Spleen (tissue), 11 donors: ENCODE results near the gene KCNJ14. TPM values are rescaled to one million over a fixed set of nuclear protein-coding genes. Genes with fewer than 3 reads are reported as not detected.

Source experiments
- DNase-seq: peaks from one replicate; pipeline ENCODE4 v3.0.0-alpha.2; 2020
- H3K27ac ChIP-seq, 8 donors: fragments of 200-600 bp; sonication (generic) in 7 of 8; 1 replicate in 4 of 8; 2 replicates in 4 of 8; pipeline versions ENCODE4 v1.5.0 to v1.8.0; 2016 to 2021; ENCODE audit warnings: inconsistent platforms in 4 of 8, mild to moderate bottlenecking in 4 of 8, moderate library complexity in 1 of 8
- H3K27me3 ChIP-seq, 7 donors: fragments of 200-600 bp; sonication (generic) in 6 of 7; replicated peaks in 1 of 7; 1 replicate in 4 of 7; 2 replicates in 3 of 7; pipeline versions ENCODE4 v1.5.0 to v1.8.0; 2016 to 2021; ENCODE audit warnings: inconsistent platforms in 3 of 7, mild to moderate bottlenecking in 1 of 7
- H3K36me3 ChIP-seq, 6 donors: fragments of 200-600 bp; sonication (generic) in 5 of 6; 1 replicate in 4 of 6; 2 replicates in 2 of 6; pipeline versions ENCODE4 v1.5.0 to v1.8.0; 2016 to 2021; ENCODE audit warnings: inconsistent platforms in 2 of 6
- H3K4me1 ChIP-seq, 6 donors: fragments of 200-600 bp; sonication (generic) in 5 of 6; 1 replicate in 3 of 6; 2 replicates in 3 of 6; pipeline versions ENCODE4 v1.5.0 to v1.8.0; 2016 to 2021; ENCODE audit warnings: inconsistent platforms in 3 of 6
- H3K4me3 ChIP-seq, 8 donors: fragments of 200-600 bp; sonication (generic) in 7 of 8; 1 replicate in 4 of 8; 2 replicates in 4 of 8; pipeline versions ENCODE4 v1.5.0 to v1.8.0; 2016 to 2021; ENCODE audit warnings: inconsistent platforms in 4 of 8, mild to moderate bottlenecking in 4 of 8, moderate library complexity in 2 of 8
- H3K9me3 ChIP-seq, 8 donors: fragments of 200-600 bp; sonication (generic) in 7 of 8; 1 replicate in 4 of 8; 2 replicates in 4 of 8; pipeline versions ENCODE4 v1.5.0 to v1.8.0; 2016 to 2021; ENCODE audit warnings: inconsistent platforms in 4 of 8
- POLR2A ChIP-seq, 3 donors: fragments of 450-650 bp; IDR thresholded peaks; one replicate each; pipeline ENCODE4 v1.5.1; 2017; ENCODE audit warnings: antibody characterized with exemption in 3 of 3, mild to moderate bottlenecking in 1 of 3
- POLR2AphosphoS5 ChIP-seq, 3 donors: sonication (generic); formaldehyde crosslinking; IDR thresholded peaks; one replicate each; pipeline ENCODE4 v1.5.1; 2017; ENCODE audit warnings: antibody characterized with exemption in 3 of 3
- WGBS, 5 donors: extraction: QIAGEN DNeasy Blood & Tissue Kit in 3 of 5; methylation state at CpG; one replicate each; pipeline versions ENCODE4 v1.1.5 to v1.1.7; 2013 to 2018; 5-methylcytosine and 5-hydroxymethylcytosine counted together
- intact Hi-C: fragments of 100-400 bp; cut with DNase I; formaldehyde crosslinking; loops from one replicate; pipeline ENCODE4 v1.15.0; 2023; ENCODE audit warnings: low total_unique reads
- polyA plus RNA-seq, 3 donors: library from polyadenylated mRNA; stranded (reverse); fragments of 200-250 nt; gene quantifications; one replicate each; pipeline ENCODE4 v1.2.1, GENCODE V29; 2013
- total RNA-seq, 7 donors: library from RNA; depleted of rRNA in 3 of 7; stranded (reverse); fragments of >200 nt in 3 of 7; fragmentation: NEBNext Ultra II Directional in 4 of 7; extraction: Animal tissue kit (Norgen Biotek cat#: 25700) in 4 of 7; gene quantifications; one replicate each; pipeline versions ENCODE4 v1.1.0 to v1.2.1, GENCODE V29; 2016 to 2021
- TF ChIP-seq, protein P1 (sequence below), 11 experiments: fragments of 200-600 bp in 7 of 11; fragments of 450-650 bp in 4 of 11; sonication (generic) in 4 of 11; IDR thresholded peaks in 8 of 11; conservative IDR thresholded peaks in 3 of 11; 1 replicate in 7 of 11; 2 replicates in 4 of 11; pipeline versions ENCODE4 v1.4.0 to v1.8.0; 2016 to 2021; ENCODE audit warnings: antibody characterized with exemption in 11 of 11, inconsistent platforms in 4 of 11, mild to moderate bottlenecking in 1 of 11
- donor health status: healthy with polysubstance abuse.
- donor health status: DM: no; HTN: no; CAD: no; lungs with moderate emphysema.
- donor health status: DM: no; HTN: no; CAD: no.
- donor health status: Bipolar disorder and iron deficiency.
- donor health status: healthy.
- donor health status: DM: no; HTN: no; CAD: no.
- donor health status: DM: yes; HTN: yes; CAD: no.

The KCNJ14 gene
- total and polyA plus RNA-seq, 10 donors = 0.26 to 1.4 (median 0.74) TPM

DNA sequence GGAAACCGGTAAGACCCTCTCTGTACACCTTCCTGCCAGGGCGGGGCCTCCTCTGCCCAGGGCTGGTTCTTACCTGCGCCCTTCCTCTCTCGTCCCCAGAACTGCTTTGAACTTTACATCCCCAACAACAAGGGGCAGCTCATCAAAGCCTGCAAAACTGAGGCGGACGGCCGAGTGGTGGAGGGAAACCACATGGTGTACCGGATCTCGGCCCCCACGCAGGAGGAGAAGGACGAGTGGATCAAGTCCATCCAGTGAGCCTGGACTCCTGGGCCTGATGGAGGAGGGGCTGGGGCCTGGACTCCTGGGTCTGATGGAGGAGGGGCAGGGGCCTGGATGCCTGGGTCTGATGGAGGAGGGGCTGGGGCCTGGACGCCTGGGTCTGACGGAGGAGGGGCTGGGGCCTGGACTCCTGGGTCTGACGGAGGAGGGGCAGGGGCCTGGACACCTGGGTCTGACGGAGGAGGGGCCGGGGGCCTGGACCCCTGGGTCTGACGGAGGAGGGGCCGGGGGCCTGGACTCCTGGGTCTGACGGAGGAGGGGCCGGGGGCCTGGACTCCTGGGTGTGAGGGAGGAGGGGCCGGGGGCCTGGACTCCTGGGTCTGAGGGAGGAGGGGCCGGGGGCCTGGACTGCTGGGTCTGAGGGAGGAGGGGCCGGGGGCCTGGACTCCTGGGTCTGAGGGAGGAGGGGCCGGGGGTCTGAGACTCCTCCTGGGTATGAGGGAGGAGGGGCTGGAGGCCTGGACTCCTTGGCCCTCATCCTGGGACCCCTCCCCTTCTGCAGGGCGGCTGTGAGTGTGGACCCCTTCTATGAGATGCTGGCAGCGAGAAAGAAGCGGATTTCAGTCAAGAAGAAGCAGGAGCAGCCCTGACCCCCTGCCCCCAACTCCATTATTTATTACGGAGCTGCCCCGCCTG lies 23.2 kb downstream of the KCNJ14 start:
- intact Hi-C loops = no loop called here
- no peak for TF ChIP-seq POLR2AphosphoS5 (IDR thresholded peaks at IDR 0.05)
- no peak for TF ChIP-seq POLR2A (IDR thresholded peaks at IDR 0.05)
- TF ChIP-seq, protein P1, sequence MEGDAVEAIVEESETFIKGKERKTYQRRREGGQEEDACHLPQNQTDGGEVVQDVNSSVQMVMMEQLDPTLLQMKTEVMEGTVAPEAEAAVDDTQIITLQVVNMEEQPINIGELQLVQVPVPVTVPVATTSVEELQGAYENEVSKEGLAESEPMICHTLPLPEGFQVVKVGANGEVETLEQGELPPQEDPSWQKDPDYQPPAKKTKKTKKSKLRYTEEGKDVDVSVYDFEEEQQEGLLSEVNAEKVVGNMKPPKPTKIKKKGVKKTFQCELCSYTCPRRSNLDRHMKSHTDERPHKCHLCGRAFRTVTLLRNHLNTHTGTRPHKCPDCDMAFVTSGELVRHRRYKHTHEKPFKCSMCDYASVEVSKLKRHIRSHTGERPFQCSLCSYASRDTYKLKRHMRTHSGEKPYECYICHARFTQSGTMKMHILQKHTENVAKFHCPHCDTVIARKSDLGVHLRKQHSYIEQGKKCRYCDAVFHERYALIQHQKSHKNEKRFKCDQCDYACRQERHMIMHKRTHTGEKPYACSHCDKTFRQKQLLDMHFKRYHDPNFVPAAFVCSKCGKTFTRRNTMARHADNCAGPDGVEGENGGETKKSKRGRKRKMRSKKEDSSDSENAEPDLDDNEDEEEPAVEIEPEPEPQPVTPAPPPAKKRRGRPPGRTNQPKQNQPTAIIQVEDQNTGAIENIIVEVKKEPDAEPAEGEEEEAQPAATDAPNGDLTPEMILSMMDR (IDR thresholded peaks at IDR 0.05 in 8 of 11, conservative IDR thresholded peaks at IDR 0.05 in 3 of 11) = no peak
- Histone ChIP-seq H3K27ac (no peak overlapping the region), H3K4me3 (no peak overlapping the region), H3K4me1 (peaks cover 5 to 35% (median 20%) of the 10 kb centered on the region in 6 donors), H3K9me3 (no peaks in the 10 kb centered on the region), H3K27me3 (no peaks in the 10 kb centered on the region), H3K36me3 (peaks cover 0 to 62% (median 53%) of the 10 kb centered on the region in 6 donors)
- WGBS, 5 donors = 81 to 94% (median 88%) methylated on average over 26 to 29 of the region's 29 CpGs
- DNase-seq = no peak

DNA sequence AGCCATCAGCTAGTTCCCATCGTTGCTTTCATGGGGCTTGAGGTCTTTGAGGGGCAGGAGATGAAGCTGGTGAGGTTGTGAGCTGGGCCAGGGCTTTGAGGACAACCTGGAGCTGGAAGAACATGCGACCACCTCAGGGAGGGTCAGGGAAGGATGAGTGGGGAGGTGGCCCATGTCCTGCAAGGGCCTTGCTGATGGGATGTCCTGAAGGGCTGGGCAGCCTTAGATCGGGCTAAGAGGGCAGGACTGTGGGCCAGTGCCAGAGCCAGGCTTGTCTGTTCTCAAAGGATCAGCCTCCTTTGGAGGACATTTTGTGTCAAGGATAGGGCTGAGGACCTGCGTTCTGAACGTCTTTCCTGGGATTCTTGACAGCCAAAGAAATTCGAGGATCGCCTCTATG lies 24.3 kb downstream of the KCNJ14 start:
- Histone ChIP-seq H3K27ac (peak overlapping the region in 6 of 8 donors; percentile 70 to 90 (median 84)), H3K9me3 (no peaks in the 10 kb centered on the region), H3K4me1 (peaks cover 5 to 35% (median 20%) of the 10 kb centered on the region in 6 donors), H3K27me3 (no peaks in the 10 kb centered on the region), H3K36me3 (peaks cover 0 to 52% (median 43%) of the 10 kb centered on the region in 6 donors), H3K4me3 (peak overlapping the region in 2 of 8 donors; percentile 50 to 64)
- 74 to 88% (median 77%) methylated on average over 7 of the region's 7 CpGs for WGBS, 5 donors
- no peak for DNase-seq
- intact Hi-C loops = no loop called here
- peak in 1 of 3 donors; percentile 3 for TF ChIP-seq POLR2AphosphoS5 (IDR thresholded peaks at IDR 0.05)
- TF ChIP-seq, protein P1 (IDR thresholded peaks at IDR 0.05 in 8 of 11, conservative IDR thresholded peaks at IDR 0.05 in 3 of 11) = no peak
- no peak for TF ChIP-seq POLR2A (IDR thresholded peaks at IDR 0.05)

DNA sequence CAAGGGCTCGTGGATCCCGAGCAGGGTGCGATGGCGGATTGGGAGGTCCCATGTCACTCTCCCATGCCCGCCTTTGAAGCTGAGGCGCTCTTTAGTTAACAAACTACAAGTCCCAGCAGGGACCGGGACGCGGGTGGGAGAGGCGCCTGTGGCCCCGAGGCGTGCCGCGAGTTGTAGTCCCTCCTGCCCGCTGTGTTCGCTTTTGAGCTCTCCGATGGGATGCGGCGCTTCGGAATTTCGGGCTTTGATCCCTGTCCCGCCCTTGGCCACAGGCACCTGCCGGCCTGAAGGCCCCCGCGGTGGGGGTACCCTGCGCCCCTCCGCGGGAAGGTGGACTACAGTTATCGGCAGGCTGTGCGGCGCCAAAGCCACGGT lies 24.8 kb downstream of the KCNJ14 start:
- DNase-seq = peak; percentile 89
- Histone ChIP-seq H3K4me1 (peaks cover 5 to 35% (median 20%) of the 10 kb centered on the region in 6 donors), H3K27me3 (no peaks in the 10 kb centered on the region), H3K9me3 (no peaks in the 10 kb centered on the region), H3K36me3 (peaks cover 0 to 47% (median 38%) of the 10 kb centered on the region in 6 donors), H3K4me3 (peak overlapping the region; percentile 32 to 67 (median 48)), H3K27ac (peak overlapping the region; percentile 70 to 90 (median 84))
- 10 to 28% (median 16%) methylated on average over 7 to 32 of the region's 32 CpGs for WGBS, 5 donors
- intact Hi-C loops = no loop called here
- TF ChIP-seq POLR2AphosphoS5 (IDR thresholded peaks at IDR 0.05) = peak; percentile 52 to 75 (median 71)
- TF ChIP-seq, protein P1 (IDR thresholded peaks at IDR 0.05 in 8 of 11, conservative IDR thresholded peaks at IDR 0.05 in 3 of 11) = no peak
